NCI-H1417 treated with DMSO at 0.1 percent for 48 hours (cell line): ENCODE results near the gene EBI3.
"Not testable (repeated sequence)": the region's sequence is repeated elsewhere in the genome, so short reads cannot be mapped to it uniquely, and the experiment has no call there.

Experiments
- DNase-seq: peaks from one replicate; lab custom pipeline; 2025; lab: John Stamatoyannopoulos, UW

Gene EBI3

GRCh38 chr19:4234862-4235201, 5.5 kb downstream of the EBI3 start:
- no peak for DNase-seq

- not testable (repeated sequence) for DNase-seq
These were observed 8.2 kb downstream of the EBI3 start for GRCh38 chr19:4237510-4237909.

GRCh38 chr19:4238831-4239230, 9.5 kb downstream of the EBI3 start:
- DNase-seq, result no peak

GRCh38 chr19:4241824-4242430, 12.6 kb downstream of the EBI3 start:
- no peak for DNase-seq

- DNase-seq, result not testable (repeated sequence)
These were observed 16.6 kb downstream of the EBI3 start for GRCh38 chr19:4245938-4246337.

- peak; percentile 98 for DNase-seq
These were observed 17.7 kb downstream of the EBI3 start, which contains the start of gene YJU2 for GRCh38 chr19:4246767-4247593. Gene YJU2 (plus strand): TSS chr19:4247080. CDS start chr19:4247147, 67 bp downstream.

- DNase-seq, result no peak
These were observed 27.2 kb downstream of the EBI3 start for GRCh38 chr19:4256563-4256962.

- no peak for DNase-seq
These were observed 27.7 kb downstream of the EBI3 start for GRCh38 chr19:4257025-4257424.

GRCh38 chr19:4258181-4258580, 28.9 kb downstream of the EBI3 start:
- DNase-seq, result no peak

GRCh38 chr19:4260613-4261191, 31.4 kb downstream of the EBI3 start:
- DNase-seq, result no peak

GRCh38 chr19:4264812-4265211, 35.5 kb downstream of the EBI3 start:
- DNase-seq, result no peak

GRCh38 chr19:4266253-4267000, 37.1 kb downstream of the EBI3 start:
- no peak for DNase-seq

GRCh38 chr19:4267101-4267900, 38.0 kb downstream of the EBI3 start:
- no peak for DNase-seq

- DNase-seq, result no peak
These were observed 38.8 kb downstream of the EBI3 start for GRCh38 chr19:4267901-4268815.

- no peak for DNase-seq
These were observed 39.6 kb downstream of the EBI3 start for GRCh38 chr19:4268816-4269430.

- no peak for DNase-seq
These were observed 43.6 kb downstream of the EBI3 start for GRCh38 chr19:4272894-4273293.

- not testable (repeated sequence) for DNase-seq
These were observed 45.0 kb downstream of the EBI3 start for GRCh38 chr19:4274321-4274686.

GRCh38 chr19:4277191-4277696, 47.9 kb downstream of the EBI3 start:
- no peak for DNase-seq

- no peak for DNase-seq
These were observed 48.7 kb downstream of the EBI3 start for GRCh38 chr19:4278010-4278409.
